Measurements from ENCODE around the gene PHKG2.

PHKG2 gene

GRCh38 chr16:30771726-30772125 lies 23.5 kb downstream of the PHKG2 start:
- H3K4me3 ChIP-seq (replicated peaks; ENCODE audit: low read depth, low read length), result no peak overlapping the region
- TF ChIP-seq CTCF (IDR thresholded peaks at IDR 0.05; ENCODE audit: low read depth, low read length, missing control alignments), result no peak
- no peak for DNase-seq (ENCODE audit: extremely low read depth, low read depth)

GRCh38 chr16:30773826-30774225 lies 25.6 kb downstream of the PHKG2 start:
- DNase-seq (ENCODE audit: extremely low read depth, low read depth), result no peak
- TF ChIP-seq CTCF (IDR thresholded peaks at IDR 0.05; ENCODE audit: low read depth, low read length, missing control alignments), result no peak
- no peak overlapping the region for H3K4me3 ChIP-seq (replicated peaks; ENCODE audit: low read depth, low read length)

GRCh38 chr16:30774367-30775130 lies 26.3 kb downstream of the PHKG2 start:
- TF ChIP-seq CTCF (IDR thresholded peaks at IDR 0.05; ENCODE audit: low read depth, low read length, missing control alignments), result no peak
- H3K4me3 ChIP-seq (replicated peaks; ENCODE audit: low read depth, low read length), result peak overlapping the region; percentile 70
- DNase-seq (ENCODE audit: extremely low read depth, low read depth), result no peak

- peak overlapping the region; percentile 70 for H3K4me3 ChIP-seq (replicated peaks; ENCODE audit: low read depth, low read length)
- no peak for DNase-seq (ENCODE audit: extremely low read depth, low read depth)
- TF ChIP-seq CTCF (IDR thresholded peaks at IDR 0.05; ENCODE audit: low read depth, low read length, missing control alignments), result no peak
These were observed 26.8 kb downstream of the PHKG2 start for GRCh38 chr16:30775131-30775391.

GRCh38 chr16:30775392-30776188 lies 27.4 kb downstream of the PHKG2 start:
- TF ChIP-seq CTCF (IDR thresholded peaks at IDR 0.05; ENCODE audit: low read depth, low read length, missing control alignments), result no peak
- peak; percentile 67 for DNase-seq (ENCODE audit: extremely low read depth, low read depth)
- H3K4me3 ChIP-seq (replicated peaks; ENCODE audit: low read depth, low read length), result peak overlapping the region; percentile 70

GRCh38 chr16:30777591-30778297 lies 29.5 kb downstream of the PHKG2 start:
- DNase-seq (ENCODE audit: extremely low read depth, low read depth), result no peak
- H3K4me3 ChIP-seq (replicated peaks; ENCODE audit: low read depth, low read length), result no peak overlapping the region
- no peak for TF ChIP-seq CTCF (IDR thresholded peaks at IDR 0.05; ENCODE audit: low read depth, low read length, missing control alignments)
